Keratinocyte (primary cell): ENCODE data around the gene ADAM12. TPM values are rescaled to one million over a fixed set of nuclear protein-coding genes. Genes with fewer than 3 reads are reported as not detected.

ENCODE experiments used
- DNase-seq: peaks from one replicate; pipeline ENCODE4 v3.0.0-alpha.2; 2011; ENCODE audit warnings: low read depth, missing footprints, low spot score
- FAIRE-seq: peaks from 2 replicates; lab custom pipeline; 2011; peaks lifted over from hg19 to GRCh38; lab: Jason Lieb, UNC
- H2AFZ ChIP-seq: 2 replicates; pipeline ENCODE4 v1.6.0; 2012; ENCODE audit warnings: low read length, control low read depth, inconsistent platforms; ENCODE audit not compliant: control insufficient read depth
- H3K27ac ChIP-seq: 2 replicates; pipeline ENCODE4 v1.5.1; 2011; ENCODE audit warnings: low read length; ENCODE audit not compliant: control insufficient read depth, insufficient read depth
- H3K27me3 ChIP-seq: 3 replicates; pipeline ENCODE4 v1.6.0; 2011; ENCODE audit warnings: low read length; ENCODE audit not compliant: control insufficient read depth, insufficient read depth; ENCODE audit errors: extremely low read depth
- H3K36me3 ChIP-seq, 2 experiments: 2 replicates in 1 of 2; 3 replicates in 1 of 2; pipeline ENCODE4 v1.5.1; 2011; ENCODE audit warnings: low read length in 2 of 2, mild to moderate bottlenecking in 1 of 2; ENCODE audit not compliant: control insufficient read depth in 2 of 2, insufficient read depth in 2 of 2; ENCODE audit errors: extremely low read depth in 1 of 2
- H3K4me1 ChIP-seq: 3 replicates; pipeline ENCODE4 v1.5.1; 2011; ENCODE audit warnings: low read length; ENCODE audit not compliant: control insufficient read depth, insufficient read depth; ENCODE audit errors: extremely low read depth
- H3K4me2 ChIP-seq: 3 replicates; pipeline ENCODE4 v1.6.0; 2011; ENCODE audit warnings: low read depth, low read length; ENCODE audit not compliant: control insufficient read depth, insufficient read depth; ENCODE audit errors: extremely low read depth
- H3K4me3 ChIP-seq, 3 experiments: fragments of 200-600 bp in 1 of 3; sonication (generic) in 1 of 3; 2 replicates in 2 of 3; 3 replicates in 1 of 3; pipeline ENCODE4 v1.5.1; 2011 to 2016; ENCODE audit warnings: low read length in 3 of 3, mild to moderate bottlenecking in 3 of 3, control low read depth in 2 of 3, inconsistent platforms in 1 of 3, low read depth in 1 of 3, mixed read lengths in 1 of 3, mixed run types in 1 of 3, moderate library complexity in 1 of 3; ENCODE audit not compliant: control insufficient read depth in 2 of 3, insufficient read depth in 2 of 3; ENCODE audit errors: extremely low read depth in 1 of 3
- H3K79me2 ChIP-seq: 2 replicates; pipeline ENCODE4 v1.6.0; 2012; ENCODE audit warnings: low read length; ENCODE audit not compliant: control insufficient read depth, insufficient read depth
- H3K9ac ChIP-seq: 3 replicates; pipeline ENCODE4 v1.6.0; 2011; ENCODE audit warnings: low read length; ENCODE audit not compliant: control insufficient read depth, insufficient read depth; ENCODE audit errors: extremely low read depth
- H3K9me1 ChIP-seq: 3 replicates; pipeline ENCODE4 v1.6.0; 2011; ENCODE audit warnings: low read length; ENCODE audit not compliant: control insufficient read depth, insufficient read depth; ENCODE audit errors: extremely low read depth
- H3K9me3 ChIP-seq: 2 replicates; pipeline ENCODE4 v1.5.1; 2012; ENCODE audit warnings: low read depth, low read length; ENCODE audit not compliant: control insufficient read depth
- H4K20me1 ChIP-seq: 3 replicates; pipeline ENCODE4 v1.6.0; 2011; ENCODE audit warnings: low read length; ENCODE audit not compliant: control insufficient read depth, insufficient read depth; ENCODE audit errors: extremely low read depth
- CTCF ChIP-seq, 3 experiments: IDR thresholded peaks in 1 of 3; conservative IDR thresholded peaks in 1 of 3; optimal IDR thresholded peaks in 1 of 3; 2 replicates in 2 of 3; 3 replicates in 1 of 3; pipeline versions ENCODE3 to v1.5.1; 2011; ENCODE audit warnings: low read length in 3 of 3, mild to moderate bottlenecking in 3 of 3, moderate library complexity in 2 of 3, control low read depth in 1 of 3, inconsistent platforms in 1 of 3; ENCODE audit not compliant: insufficient read depth in 2 of 3; ENCODE audit errors: extremely low read depth in 1 of 3
- EZH2 ChIP-seq: IDR thresholded peaks from one replicate; pipeline ENCODE4 v1.6.1; 2012; ENCODE audit warnings: inconsistent platforms, mild to moderate bottlenecking, low read length, moderate library complexity
- dilution Hi-C: fragments of 300-500 bp; cut with MboI; formaldehyde crosslinking; loops from one replicate; pipeline ENCODE4 v1.7.0; 2020; ENCODE audit warnings: low sequenced_read_pairs; ENCODE audit not compliant: extremely low pct_ligation_motif_present
- polyA plus RNA-seq, 5 experiments: library from polyadenylated mRNA; depleted of rRNA in 3 of 5; stranded (reverse) in 3 of 5; stranded (forward) in 1 of 5; unstranded in 1 of 5; fragments of >200 nt; gene quantifications; 1 replicate in 1 of 5; 2 replicates in 3 of 5; 3 replicates in 1 of 5; pipeline versions ENCODE4 v1.2.1 to v1.2.3, GENCODE V29; 2011 to 2012; ENCODE audit warnings: missing spikeins in 2 of 5, low read depth in 1 of 5, low replicate concordance in 1 of 5

The ADAM12 gene
- polyA plus RNA-seq, 1 donor (not counting 4 experiments of a cell fraction or from before 2014, with no cell fraction given) = 0.07 TPM

- no peaks in the 10 kb centered on the region for H3K27me3 ChIP-seq
- no peaks in the 10 kb centered on the region for H3K36me3 ChIP-seq
- TF ChIP-seq EZH2 (no peak), CTCF (optimal IDR thresholded peaks at IDR 0.05 in 1 of 3, IDR thresholded peaks at IDR 0.05 in 1 of 3, conservative IDR thresholded peaks at IDR 0.05 in 1 of 3; ENCODE audit: extremely low read depth in 1 of 3, insufficient read depth in 2 of 3, low read length in 3 of 3) (no peak)
- dilution Hi-C loops = no loop called here
- H3K9me1 ChIP-seq = no peaks in the 10 kb centered on the region
- H3K4me2 ChIP-seq = no peak overlapping the region
- H2AFZ ChIP-seq = no peak overlapping the region
- no peaks in the 10 kb centered on the region for H3K79me2 ChIP-seq
- no peaks in the 10 kb centered on the region for H3K9me3 ChIP-seq
- peaks cover 8% of the 10 kb centered on the region for H3K4me1 ChIP-seq
- DNase-seq (peak; percentile 52), FAIRE-seq (peak; percentile 99)
- no peak overlapping the region for H3K4me3 ChIP-seq
- H4K20me1 ChIP-seq = no peaks in the 10 kb centered on the region
- H3K27ac ChIP-seq = no peak overlapping the region
- no peak overlapping the region for H3K9ac ChIP-seq
Measured at GRCh38 chr10:126397640-126398382, 9.5 kb upstream of the ADAM12 start.

- Histone ChIP-seq H3K27ac (no peak overlapping the region), H2AFZ (no peak overlapping the region), H3K9me1 (no peaks in the 10 kb centered on the region), H3K36me3 (no peaks in the 10 kb centered on the region), H3K4me3 (no peak overlapping the region), H3K4me1 (peaks cover 8% of the 10 kb centered on the region), H4K20me1 (no peaks in the 10 kb centered on the region), H3K4me2 (no peak overlapping the region), H3K27me3 (no peaks in the 10 kb centered on the region), H3K9me3 (no peaks in the 10 kb centered on the region), H3K79me2 (no peaks in the 10 kb centered on the region), H3K9ac (no peak overlapping the region)
- FAIRE-seq (no peak), DNase-seq (no peak)
- TF ChIP-seq EZH2 (no peak), CTCF (optimal IDR thresholded peaks at IDR 0.05 in 1 of 3, IDR thresholded peaks at IDR 0.05 in 1 of 3, conservative IDR thresholded peaks at IDR 0.05 in 1 of 3; ENCODE audit: extremely low read depth in 1 of 3, insufficient read depth in 2 of 3, low read length in 3 of 3) (no peak)
- dilution Hi-C loops = no loop called here
Measured at GRCh38 chr10:126397156-126397555, 8.9 kb upstream of the ADAM12 start.
